IMR-90 (cell line): ENCODE results near the gene C8B. TPM values are rescaled to one million over a fixed set of nuclear protein-coding genes. Genes with fewer than 3 reads are reported as not detected.

Experiments
- ATAC-seq: fragments of 200-7000 bp; cut with Tn5 transposase; 2 replicates; pipeline ENCODE4 v1.9.1; 2020; ENCODE audit warnings: low read depth, mild to moderate bottlenecking, moderate library complexity
- BruUV-seq: library from RNA; stranded (reverse); fragments of 400-500 nt; replicated peaks from 2 replicates; lab custom pipeline; 2021; lab: Mats Ljungman, UMichigan
- CTCF ChIA-PET: fragments of 300-600 bp; formaldehyde crosslinking; extraction: SDS; loops from one replicate; lab custom pipeline; 2021; ENCODE audit warnings: antibody characterized with exemption; lab: Yijun Ruan, JAX
- POLR2A ChIA-PET: fragments of 300-600 bp; sonication (Branson Sonifier 250); formaldehyde crosslinking; loops from one replicate; lab custom pipeline; 2022; ENCODE audit warnings: antibody characterized with exemption; ENCODE audit not compliant: unreplicated experiment; lab: Charles Lee
- DNase-seq: peaks from one replicate; pipeline ENCODE4 v3.0.0; 2013
- H2AFZ ChIP-seq: replicated peaks from 2 replicates; pipeline ENCODE3; 2013; ENCODE audit warnings: low read length, mild to moderate bottlenecking; ENCODE audit not compliant: poor library complexity
- H2AK5ac ChIP-seq: 2 replicates; pipeline ENCODE4 v1.6.1; 2013; ENCODE audit warnings: low read depth, low read length, inconsistent platforms
- H2AK9ac ChIP-seq: replicated peaks from 2 replicates; pipeline ENCODE3; 2013; ENCODE audit warnings: mild to moderate bottlenecking, low read depth, low read length, moderate library complexity; ENCODE audit not compliant: poor library complexity
- H2BK120ac ChIP-seq: 2 replicates; pipeline ENCODE4 v1.6.1; 2013; ENCODE audit warnings: low read depth, low read length, inconsistent platforms
- H2BK15ac ChIP-seq: 3 replicates; pipeline ENCODE4 v1.6.1; 2013; ENCODE audit warnings: low read depth, low read length, inconsistent platforms
- H2BK20ac ChIP-seq: 2 replicates; pipeline ENCODE4 v1.6.1; 2013; ENCODE audit warnings: low read depth, mild to moderate bottlenecking, inconsistent platforms, low read length, moderate library complexity
- H2BK5ac ChIP-seq: 2 replicates; pipeline ENCODE4 v1.6.1; 2013; ENCODE audit warnings: mild to moderate bottlenecking, low read depth, low read length, inconsistent platforms; ENCODE audit not compliant: poor library complexity, severe bottlenecking
- H3K14ac ChIP-seq: replicated peaks from 2 replicates; pipeline ENCODE4 v1.6.1; 2013; ENCODE audit warnings: low read depth, low read length, inconsistent platforms
- H3K18ac ChIP-seq: 2 replicates; pipeline ENCODE4 v1.6.1; 2013; ENCODE audit warnings: low read depth, low read length, control low read depth
- H3K23ac ChIP-seq: 2 replicates; pipeline ENCODE4 v1.6.1; 2013; ENCODE audit warnings: low read depth, low read length, inconsistent platforms
- H3K27ac ChIP-seq: 2 replicates; pipeline ENCODE4 v1.5.1; 2013; ENCODE audit warnings: mild to moderate bottlenecking, control low read depth, low read length; ENCODE audit not compliant: insufficient read depth
- H3K27me3 ChIP-seq: 2 replicates; pipeline ENCODE4 v1.6.1; 2013; ENCODE audit warnings: low read length; ENCODE audit not compliant: control insufficient read depth, insufficient read depth
- H3K36me3 ChIP-seq: 2 replicates; pipeline ENCODE4 v1.6.1; 2013; ENCODE audit warnings: low read length, mixed read lengths; ENCODE audit not compliant: control insufficient read depth, insufficient read depth
- H3K4ac ChIP-seq: 2 replicates; pipeline ENCODE4 v1.6.1; 2013; ENCODE audit warnings: low read depth, low read length, inconsistent platforms
- H3K4me1 ChIP-seq: 2 replicates; pipeline ENCODE4 v1.6.1; 2013; ENCODE audit warnings: low read length, mixed read lengths; ENCODE audit not compliant: control insufficient read depth, insufficient read depth
- H3K4me2 ChIP-seq: 2 replicates; pipeline ENCODE4 v1.6.1; 2013; ENCODE audit warnings: low read depth, mild to moderate bottlenecking, control low read depth, low read length, moderate library complexity
- H3K4me3 ChIP-seq: 2 replicates; pipeline ENCODE4 v1.5.1; 2013; ENCODE audit warnings: low read depth, mild to moderate bottlenecking, control low read depth, low read length, moderate library complexity; ENCODE audit not compliant: insufficient read depth
- H3K56ac ChIP-seq: 2 replicates; pipeline ENCODE4 v1.6.1; 2013; ENCODE audit warnings: low read length, inconsistent platforms; ENCODE audit not compliant: insufficient read depth; ENCODE audit errors: extremely low read depth
- H3K79me1 ChIP-seq, 2 experiments: 2 replicates each; pipeline ENCODE4 v1.6.1; 2013; ENCODE audit warnings: low read length in 2 of 2, inconsistent platforms in 1 of 2, low read depth in 1 of 2
- H3K9ac ChIP-seq: 2 replicates; pipeline ENCODE4 v1.6.1; 2013; ENCODE audit warnings: low read depth, low read length, control low read depth
- H3K9me1 ChIP-seq: 2 replicates; pipeline ENCODE4 v1.6.1; 2013; ENCODE audit warnings: low read length, inconsistent platforms; ENCODE audit not compliant: insufficient read depth
- H3K9me3 ChIP-seq: 2 replicates; pipeline ENCODE4 v1.6.1; 2013; ENCODE audit warnings: low read length; ENCODE audit not compliant: control insufficient read depth, insufficient read depth
- H4K20me1 ChIP-seq: 2 replicates; pipeline ENCODE4 v1.6.1; 2013; ENCODE audit warnings: low read length, inconsistent platforms; ENCODE audit not compliant: insufficient read depth
- H4K5ac ChIP-seq: 2 replicates; pipeline ENCODE4 v1.6.1; 2013; ENCODE audit warnings: mild to moderate bottlenecking, low read depth, low read length, control low read depth
- H4K8ac ChIP-seq, 2 experiments: 2 replicates each; pipeline ENCODE4 v1.6.1; 2013; ENCODE audit warnings: low read depth in 2 of 2, low read length in 2 of 2, control low read depth in 1 of 2, inconsistent platforms in 1 of 2
- H4K91ac ChIP-seq: 2 replicates; pipeline ENCODE4 v1.6.1; 2013; ENCODE audit warnings: low read depth, low read length, inconsistent platforms; ENCODE audit not compliant: insufficient read depth
- BHLHE40 ChIP-seq: fragments of 150-350 bp; IDR thresholded peaks from 2 replicates; pipeline ENCODE4 v1.6.1; 2016; ENCODE audit warnings: mild to moderate bottlenecking, low read depth, low read length
- CEBPB ChIP-seq: IDR thresholded peaks from 2 replicates; pipeline ENCODE4 v1.6.1; 2012; ENCODE audit warnings: low read depth, low read length, improper control_type of control experiment
- CHD1 ChIP-seq: IDR thresholded peaks from 2 replicates; pipeline ENCODE4 v1.6.1; 2012; ENCODE audit warnings: low read depth, low read length, improper control_type of control experiment
- CTCF ChIP-seq: conservative IDR thresholded peaks from 2 replicates; pipeline ENCODE4 v1.5.1; 2012; ENCODE audit warnings: mild to moderate bottlenecking, low read depth, low read length, improper control_type of control experiment
- ELK1 ChIP-seq: fragments of 150-350 bp; IDR thresholded peaks from 2 replicates; pipeline ENCODE4 v1.6.1; 2016; ENCODE audit warnings: low read depth, mild to moderate bottlenecking, low read length, moderate library complexity, borderline replicate concordance
- FOS ChIP-seq: fragments of 150-350 bp; IDR thresholded peaks from 2 replicates; pipeline ENCODE4 v1.6.1; 2016; ENCODE audit warnings: low read depth, low read length
- MAFK ChIP-seq: IDR thresholded peaks from 2 replicates; pipeline ENCODE4 v1.6.1; 2012; ENCODE audit warnings: low read depth, low read length, improper control_type of control experiment
- MAZ ChIP-seq: IDR thresholded peaks from 2 replicates; pipeline ENCODE4 v1.6.1; 2012; ENCODE audit warnings: low read depth, mild to moderate bottlenecking, low read length, improper control_type of control experiment, moderate library complexity, borderline replicate concordance
- MXI1 ChIP-seq: IDR thresholded peaks from 2 replicates; pipeline ENCODE4 v1.6.1; 2012; ENCODE audit warnings: low read depth, mild to moderate bottlenecking, low read length, moderate library complexity, borderline replicate concordance
- NFE2L2 ChIP-seq: fragments of 150-350 bp; IDR thresholded peaks from 2 replicates; pipeline ENCODE4 v1.6.1; 2016; ENCODE audit warnings: low read depth, mild to moderate bottlenecking, low read length
- POLR2A ChIP-seq: IDR thresholded peaks from 2 replicates; pipeline ENCODE4 v1.6.1; 2012; ENCODE audit warnings: mild to moderate bottlenecking, low read depth, low read length
- RAD21 ChIP-seq: IDR thresholded peaks from 2 replicates; pipeline ENCODE4 v1.6.1; 2012; ENCODE audit warnings: low read length, improper control_type of control experiment
- RCOR1 ChIP-seq: IDR thresholded peaks from 2 replicates; pipeline ENCODE4 v1.6.1; 2012; ENCODE audit warnings: mild to moderate bottlenecking, low read length, improper control_type of control experiment; ENCODE audit not compliant: insufficient replicate concordance
- RFX5 ChIP-seq: IDR thresholded peaks from 2 replicates; pipeline ENCODE4 v1.8.0; 2012; ENCODE audit warnings: low read depth, mild to moderate bottlenecking, low read length, moderate library complexity
- SMC3 ChIP-seq: fragments of 150-350 bp; IDR thresholded peaks from 2 replicates; pipeline ENCODE4 v1.6.1; 2016; ENCODE audit warnings: low read depth, mild to moderate bottlenecking, antibody characterized with exemption, low read length, moderate library complexity
- USF2 ChIP-seq: fragments of 150-350 bp; IDR thresholded peaks from 2 replicates; pipeline ENCODE4 v1.6.1; 2017; ENCODE audit warnings: mild to moderate bottlenecking, antibody characterized with exemption, low read length, low read depth
- WGBS, 2 experiments: methylation state at CpG; one replicate each; pipeline versions ENCODE4 v1.1.5 to v1.1.7; 2013; ENCODE audit warnings: missing lambda C conversion rate in 2 of 2; ENCODE audit not compliant: insufficient read length in 1 of 2; ENCODE audit errors: extremely low coverage in 2 of 2; 5-methylcytosine and 5-hydroxymethylcytosine counted together
- dilution Hi-C: fragments of 300-500 bp; cut with HindIII; formaldehyde crosslinking; loops from one replicate; pipeline ENCODE4 v1.14.3; 2018; ENCODE audit warnings: low sequenced_read_pairs; ENCODE audit not compliant: unreplicated experiment
- in situ Hi-C: fragments of 300-500 bp; cut with MboI; formaldehyde crosslinking; loops from 3 replicates; pipeline ENCODE4 v1.14.3; 2019; ENCODE audit warnings: low sequenced_read_pairs, inconsistent platforms, mixed read lengths
- intact Hi-C: fragments of 100-400 bp; cut with micrococcal nuclease; formaldehyde crosslinking; loops from 2 replicates; pipeline ENCODE4 v1.10.0; 2022
- polyA plus RNA-seq, 3 experiments: library from polyadenylated mRNA; depleted of rRNA; stranded (reverse); fragments of >200 nt; gene quantifications; 2 replicates each; pipeline ENCODE4 v1.2.3, GENCODE V29; 2012; ENCODE audit warnings: low replicate concordance in 1 of 3
- total RNA-seq: library from RNA; depleted of rRNA; stranded (reverse); fragments of >200 nt; gene quantifications from 2 replicates; pipeline ENCODE4 v1.2.3, GENCODE V29; 2012

The C8B gene
- total and polyA plus RNA-seq, 2 of the 4 experiments (the other 2 are of a cell fraction) = not detected

GRCh38 chr1:56968878-56969495 is 3.2 kb upstream of the C8B start:
- H2BK5ac ChIP-seq = no peak overlapping the region
- CTCF ChIA-PET = no interaction called here
- dilution Hi-C loops (no loop called here), in situ Hi-C loops (no loop called here), intact Hi-C loops (loop anchor here (5.0 kb wide), 1 partner anchor 137 kb away; no protein-coding TSS in a partner anchor)
- no peak overlapping the region for H2AK9ac ChIP-seq
- ATAC-seq = no peak
- no peaks in the 10 kb centered on the region for H4K20me1 ChIP-seq
- H3K27me3 ChIP-seq = no peaks in the 10 kb centered on the region; the same call in none of the 2 replicates
- no peak overlapping the region for H2BK20ac ChIP-seq
- H3K36me3 ChIP-seq = no peaks in the 10 kb centered on the region
- H3K4ac ChIP-seq = no peak overlapping the region
- H3K23ac ChIP-seq = no peak overlapping the region
- no peak overlapping the region for H3K4me2 ChIP-seq
- H3K14ac ChIP-seq = no peak overlapping the region
- no peak overlapping the region for H4K91ac ChIP-seq
- no peaks in the 10 kb centered on the region; the same call in 1 of the 2 replicates for H3K9me1 ChIP-seq
- no peak overlapping the region for H3K56ac ChIP-seq
- no peak for DNase-seq
- H3K4me1 ChIP-seq = no peaks in the 10 kb centered on the region; the same call in 1 of the 2 replicates
- no TSS peak for BruUV-seq
- H3K79me1 ChIP-seq = no peaks in the 10 kb centered on the region
- no peak overlapping the region for H3K18ac ChIP-seq
- no peak overlapping the region for H3K4me3 ChIP-seq
- WGBS, 2 experiments = 77% methylated on average over 2 of the region's 2 CpGs; no CpG with 5 or more reads in 1 of the 2 experiments
- no peak overlapping the region for H2AK5ac ChIP-seq
- no peak overlapping the region for H3K9ac ChIP-seq
- no peak overlapping the region for H4K5ac ChIP-seq
- no peak overlapping the region for H3K27ac ChIP-seq
- H3K9me3 ChIP-seq = no peaks in the 10 kb centered on the region
- POLR2A ChIA-PET = no interaction called here
- TF ChIP-seq ELK1 (no peak), MXI1 (no peak), RFX5 (no peak), MAFK (no peak), SMC3 (no peak), RAD21 (no peak), BHLHE40 (no peak), CTCF (no peak), MAZ (no peak), POLR2A (no peak), RCOR1 (no peak), FOS (no peak), CEBPB (no peak), CHD1 (no peak), NFE2L2 (no peak), USF2 (no peak)
- H2BK120ac ChIP-seq = no peak overlapping the region
- H2AFZ ChIP-seq = no peak overlapping the region
- H4K8ac ChIP-seq = no peak overlapping the region
- no peak overlapping the region for H2BK15ac ChIP-seq
